GM19351 (cell line): ENCODE data around the gene EP400.
A peak's percentile ranks its signal among the peaks of the same experiment; 100 is the strongest.
"Not testable (repeated sequence)": the region's sequence is repeated elsewhere in the genome, so short reads cannot be mapped to it uniquely, and the experiment has no call there.

Experiments
- ATAC-seq: cut with Tn5 transposase; IDR thresholded peaks from one replicate; pipeline ENCODE4 v1.9.1; 2021; ENCODE audit warnings: mild to moderate bottlenecking, moderate library complexity; ENCODE audit not compliant: unreplicated experiment

Gene EP400

DNA sequence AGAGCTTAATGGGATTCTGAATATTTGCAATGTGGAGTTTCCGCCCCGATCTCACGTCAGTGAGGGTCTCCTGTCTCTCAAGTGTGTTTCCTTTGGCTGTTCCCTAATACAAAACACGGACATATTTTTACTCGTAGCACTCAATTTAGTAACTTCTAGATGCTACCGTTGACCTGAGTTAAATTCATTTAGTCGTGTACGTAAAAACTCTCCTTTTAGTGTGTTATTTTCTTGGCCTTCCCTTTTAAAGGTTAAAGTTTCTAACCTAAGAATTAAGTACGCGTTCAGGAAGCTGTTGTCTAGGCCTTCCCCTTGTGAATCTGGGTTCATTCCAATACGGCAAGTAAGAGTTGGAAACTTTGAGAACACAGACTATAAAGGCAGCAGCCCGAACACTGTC lies 130.0 kb downstream of the EP400 start:
- no peak for ATAC-seq

DNA sequence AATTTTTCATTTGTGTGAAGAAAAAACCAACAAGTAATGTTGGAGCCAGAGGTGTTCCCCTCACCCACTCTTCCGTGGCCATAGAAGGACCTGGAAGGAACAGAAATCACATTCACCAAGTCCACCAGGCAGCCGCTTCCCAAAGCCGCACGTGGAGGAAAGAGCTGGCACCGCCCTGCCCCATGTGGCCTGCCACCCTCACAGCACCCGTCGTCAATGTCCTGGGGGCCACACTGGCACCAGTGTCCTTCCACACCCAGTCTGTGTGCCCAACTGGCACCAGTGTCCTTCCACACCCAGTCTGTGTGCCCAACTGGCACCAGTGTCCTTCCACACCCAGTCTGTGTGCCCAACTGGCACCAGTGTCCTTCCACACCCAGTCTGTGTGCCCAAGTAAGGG lies 130.8 kb downstream of the EP400 start:
- not testable (repeated sequence) for ATAC-seq

DNA sequence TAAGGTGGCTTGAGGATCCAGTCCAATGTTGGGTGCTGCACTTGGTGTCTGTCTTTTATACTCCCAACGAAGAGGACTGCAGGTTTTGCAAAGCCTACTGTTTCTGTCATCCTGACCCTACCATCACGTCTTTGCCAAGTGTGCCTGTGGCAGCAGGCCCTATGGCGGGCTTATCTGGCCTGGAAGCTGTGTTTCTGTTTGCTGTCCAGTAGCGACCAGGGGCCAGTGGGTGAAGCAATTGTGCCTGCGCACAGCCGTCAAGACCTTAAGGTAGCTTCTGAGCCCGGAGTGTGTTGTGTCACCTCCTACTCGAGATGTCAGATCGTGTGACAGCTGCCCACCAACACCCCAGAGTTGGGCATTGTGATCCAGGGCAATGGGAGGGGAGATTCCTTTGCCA lies 131.7 kb downstream of the EP400 start:
- no peak for ATAC-seq

DNA sequence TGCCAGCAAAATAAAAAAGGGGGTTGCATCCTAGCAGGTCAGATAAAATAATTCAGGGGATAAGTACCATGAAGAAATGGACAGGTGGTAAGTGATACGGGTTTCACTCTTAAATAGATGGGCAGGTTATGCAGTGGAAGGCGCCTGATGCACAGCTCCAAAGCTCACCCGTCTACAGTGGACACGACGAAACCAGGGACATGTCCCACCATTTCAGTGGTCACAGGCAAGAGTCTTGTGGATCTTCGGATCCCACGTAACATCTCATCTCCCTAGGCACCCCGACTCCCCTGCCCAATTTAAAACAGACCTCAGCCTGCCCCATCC lies 133.8 kb downstream of the EP400 start:
- peak; percentile 8 for ATAC-seq

DNA sequence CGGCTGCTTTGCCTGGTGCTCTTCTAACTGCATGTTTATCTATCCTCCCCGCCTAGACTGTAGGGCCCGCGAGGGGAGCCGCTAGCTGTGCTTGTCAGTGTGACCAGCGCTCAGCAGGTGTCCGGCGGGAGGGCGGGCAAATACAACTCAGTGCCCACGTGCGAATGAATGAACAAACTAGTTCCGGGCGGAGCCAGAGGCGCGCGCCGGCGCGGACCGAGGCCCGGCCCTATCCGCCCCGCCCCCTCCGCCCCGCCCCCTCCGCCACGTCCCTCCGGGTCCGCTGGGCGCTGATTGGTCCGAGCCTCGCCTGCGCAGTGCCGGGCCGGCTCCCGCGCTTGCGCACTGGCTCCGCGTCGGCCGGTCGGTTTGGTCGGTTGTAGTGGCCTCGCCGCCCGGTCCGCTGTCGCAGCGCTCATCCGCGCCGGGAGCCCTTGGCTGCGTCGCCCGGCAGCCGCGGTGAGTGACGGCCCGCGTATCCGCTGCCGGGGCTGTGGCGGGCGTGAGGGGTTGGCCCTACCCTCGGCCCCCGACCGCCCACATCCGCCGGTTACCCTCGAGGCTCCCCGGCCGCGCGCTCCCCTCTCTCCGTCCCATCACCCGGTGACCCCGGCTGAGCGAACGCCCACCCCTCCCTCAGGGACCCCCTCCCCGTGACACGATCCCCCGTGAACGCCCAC lies 134.3 kb downstream of the EP400 start:
- peak; percentile 80 for ATAC-seq

DNA sequence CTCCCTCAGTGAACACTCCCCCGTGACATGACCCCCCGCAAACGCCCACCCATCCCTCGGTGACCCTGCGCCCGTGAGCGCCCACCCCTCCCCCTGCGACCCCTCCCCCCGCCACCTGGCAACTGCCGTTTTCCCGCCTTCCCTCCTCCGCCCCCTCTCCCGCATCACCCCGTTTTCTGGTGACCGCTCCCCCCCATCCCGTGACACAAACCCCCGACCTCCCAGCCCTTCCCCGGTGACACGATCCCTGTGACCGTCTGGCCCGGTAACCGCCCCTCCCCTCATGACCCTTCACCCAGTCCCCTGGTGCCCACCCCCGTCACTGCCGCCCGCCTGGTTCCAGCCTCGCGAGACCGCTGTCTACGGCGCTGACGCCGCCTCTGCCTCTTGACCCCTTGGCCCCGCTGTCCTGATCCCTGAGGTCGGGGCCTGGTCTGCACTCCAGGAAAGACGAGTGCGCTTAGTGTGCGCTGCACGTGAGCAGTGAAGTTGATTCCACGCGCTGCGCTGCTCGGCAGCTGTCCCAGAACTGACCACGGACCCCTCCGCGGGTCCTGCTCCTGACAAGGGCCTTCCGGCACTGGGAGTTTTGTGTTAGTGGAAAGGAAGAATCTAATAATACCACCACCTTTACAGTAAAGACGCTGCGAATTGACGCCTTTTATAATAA lies 135.0 kb downstream of the EP400 start:
- ATAC-seq, result no peak

DNA sequence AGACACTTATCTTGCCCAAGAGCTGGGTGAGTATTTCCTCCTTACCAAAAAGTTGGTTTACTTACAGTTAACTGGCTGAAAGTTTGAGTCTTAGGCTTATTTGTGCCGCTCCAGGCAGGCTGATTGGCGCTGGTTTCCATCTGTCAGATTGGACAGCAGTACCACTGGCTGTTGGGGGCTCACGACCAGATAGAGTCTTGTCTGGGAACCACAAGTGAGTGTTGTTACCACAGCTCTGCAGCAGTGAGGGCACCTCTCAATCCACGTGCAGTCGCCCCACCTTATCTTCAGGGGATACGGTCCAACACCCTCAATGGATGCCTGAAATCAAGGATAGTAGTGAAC lies 135.5 kb downstream of the EP400 start:
- ATAC-seq, result no peak

DNA sequence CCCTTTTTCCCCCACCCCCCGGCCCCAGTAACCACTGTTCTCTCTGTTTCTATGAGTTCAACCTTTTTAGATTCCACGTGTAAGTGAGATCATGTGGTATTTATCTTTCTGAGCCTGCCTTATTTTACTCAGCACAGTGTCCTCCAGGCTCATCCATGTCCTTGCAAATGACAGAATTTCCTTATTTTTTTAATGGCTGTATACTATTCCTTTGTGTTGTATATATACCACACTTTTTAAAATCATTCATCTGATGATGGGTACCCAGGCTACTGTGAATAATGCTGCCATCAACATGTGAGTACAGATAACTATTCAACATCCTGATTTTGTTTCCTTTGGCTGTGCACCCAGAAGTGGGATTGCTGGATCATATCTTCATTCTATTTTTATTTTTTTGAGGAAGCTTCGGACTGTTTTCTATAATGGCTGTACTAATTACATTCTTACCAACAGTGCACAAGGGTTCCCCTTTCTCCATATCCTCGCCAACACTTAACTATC lies 139.7 kb downstream of the EP400 start:
- no peak for ATAC-seq

DNA sequence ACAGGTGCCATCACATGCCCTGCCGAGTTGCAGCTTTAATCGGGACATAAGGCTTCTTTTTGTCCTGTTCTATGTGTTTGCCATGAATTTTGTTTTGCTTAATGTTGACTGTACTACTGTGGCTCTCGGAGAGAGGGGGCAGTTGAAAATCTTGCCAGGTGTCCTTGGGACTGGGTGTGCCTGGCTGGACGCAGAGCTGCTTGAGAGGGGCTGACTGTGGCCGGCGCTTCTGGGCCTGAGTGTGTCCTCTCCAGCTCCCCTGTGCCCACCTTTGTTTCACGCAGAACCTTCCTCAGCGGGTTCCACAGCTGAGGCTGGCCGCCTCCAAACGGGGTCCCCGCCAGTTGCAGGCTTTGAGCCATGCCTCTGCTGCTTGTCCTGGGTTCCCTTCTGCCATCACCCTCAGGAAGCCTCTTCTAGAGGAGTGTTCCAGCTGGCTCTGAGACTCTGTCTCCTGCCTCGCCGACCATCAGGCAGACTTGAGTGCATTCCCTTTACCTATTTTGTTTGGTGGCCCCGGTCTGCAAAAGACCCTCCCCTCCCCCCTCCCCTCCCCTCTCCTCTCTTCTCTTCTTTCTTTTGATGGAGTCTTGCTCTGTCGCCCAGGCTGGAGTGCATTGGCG lies 144.6 kb downstream of the EP400 start:
- ATAC-seq, result no peak

DNA sequence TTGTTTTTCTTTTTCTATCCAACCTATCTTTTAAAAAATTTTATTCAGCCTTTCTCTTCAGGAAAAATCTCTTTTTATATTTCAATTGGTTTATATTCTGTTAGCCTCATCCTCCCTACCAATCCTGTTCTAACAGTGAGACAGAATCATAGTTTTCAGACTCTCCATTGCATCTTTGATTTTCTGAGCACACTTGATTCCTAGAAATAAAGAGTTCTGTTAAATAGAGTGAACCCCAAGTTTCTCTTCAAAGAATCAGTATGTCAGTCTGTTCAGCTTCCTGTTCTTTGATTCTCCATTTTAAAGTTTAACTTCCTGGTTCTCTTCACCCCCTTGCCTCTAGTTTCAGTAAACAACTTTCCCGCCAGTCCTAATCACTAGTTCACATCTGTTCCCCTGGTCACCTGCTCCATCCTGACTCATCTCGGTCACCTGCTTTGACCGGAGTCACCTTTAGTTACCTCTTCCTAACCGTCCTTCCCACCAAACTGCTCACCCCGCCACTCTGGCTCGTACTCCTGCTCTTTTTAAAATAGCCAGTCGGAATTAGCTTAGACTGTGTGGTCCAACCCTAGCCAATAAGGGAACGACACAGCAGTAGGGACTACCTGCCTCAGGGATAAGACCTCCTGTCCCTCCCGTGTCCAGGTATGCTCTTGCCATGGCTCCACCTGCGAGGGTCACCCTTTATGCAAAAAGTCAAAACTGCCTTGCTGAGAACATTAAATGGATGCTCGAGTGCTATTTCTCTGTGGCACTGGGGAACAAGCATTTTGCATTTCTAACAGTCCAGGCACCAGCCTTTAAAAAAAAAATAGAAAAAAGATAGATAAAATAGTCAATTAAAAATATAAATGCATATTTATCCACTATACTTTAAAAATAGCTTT lies 146.0 kb downstream of the EP400 start:
- no peak for ATAC-seq

DNA sequence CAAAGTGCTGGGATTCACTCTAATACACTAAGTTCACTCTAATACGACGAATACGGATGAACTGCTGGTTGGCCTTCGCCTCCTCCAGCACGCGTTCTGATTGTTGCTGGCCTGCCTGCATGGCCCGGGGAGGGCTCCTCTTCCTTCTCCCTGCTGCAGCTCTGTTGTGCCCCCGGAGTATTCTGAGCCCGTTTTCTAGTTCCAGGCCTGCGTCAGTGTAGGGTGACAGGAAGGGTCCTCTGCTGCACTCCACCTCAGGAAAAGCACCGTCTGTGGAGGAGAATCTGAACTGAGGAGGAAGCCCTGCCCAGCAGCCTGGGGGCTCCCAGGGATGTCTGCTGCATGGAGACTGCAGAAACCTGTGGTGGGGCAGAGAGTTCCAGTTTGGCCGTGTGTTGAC lies 150.0 kb downstream of the EP400 start:
- ATAC-seq, result no peak

DNA sequence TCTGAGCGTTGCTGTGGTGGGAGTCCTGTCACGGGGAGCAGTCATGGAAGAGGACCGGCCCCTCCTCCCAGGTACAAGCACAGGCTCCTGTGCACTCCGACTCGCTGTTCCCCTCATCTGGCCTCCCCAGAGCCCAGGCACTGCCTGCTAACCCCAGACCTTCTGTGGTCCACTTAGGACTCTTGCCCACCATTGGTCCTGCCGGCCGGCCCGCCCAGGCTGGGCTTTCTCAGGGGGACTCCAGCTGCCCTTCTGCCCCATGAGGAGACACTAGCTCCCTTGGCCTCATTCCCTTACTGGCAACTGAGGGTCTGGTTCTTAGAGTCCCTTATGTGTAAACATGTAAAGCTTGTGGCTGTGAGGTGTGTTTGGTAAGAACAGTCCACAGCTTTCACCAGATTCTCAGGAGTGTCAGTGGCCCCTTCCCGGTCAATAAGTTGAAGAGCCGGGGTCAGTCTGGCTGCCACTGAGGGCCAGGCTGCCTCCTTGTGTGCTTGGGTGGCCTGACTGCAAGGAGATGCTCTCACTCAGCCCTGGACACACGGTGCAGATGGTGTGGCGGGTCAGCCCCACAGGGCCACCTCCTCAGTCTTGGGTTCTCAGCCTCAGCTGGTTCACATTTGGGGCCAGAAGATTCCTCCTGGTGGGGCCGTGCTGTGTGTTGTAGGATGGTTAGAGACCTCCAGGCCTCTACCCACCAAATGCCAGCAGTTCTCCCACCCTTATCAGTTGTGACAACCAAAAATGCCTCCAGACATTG lies 150.7 kb downstream of the EP400 start:
- ATAC-seq, result no peak

DNA sequence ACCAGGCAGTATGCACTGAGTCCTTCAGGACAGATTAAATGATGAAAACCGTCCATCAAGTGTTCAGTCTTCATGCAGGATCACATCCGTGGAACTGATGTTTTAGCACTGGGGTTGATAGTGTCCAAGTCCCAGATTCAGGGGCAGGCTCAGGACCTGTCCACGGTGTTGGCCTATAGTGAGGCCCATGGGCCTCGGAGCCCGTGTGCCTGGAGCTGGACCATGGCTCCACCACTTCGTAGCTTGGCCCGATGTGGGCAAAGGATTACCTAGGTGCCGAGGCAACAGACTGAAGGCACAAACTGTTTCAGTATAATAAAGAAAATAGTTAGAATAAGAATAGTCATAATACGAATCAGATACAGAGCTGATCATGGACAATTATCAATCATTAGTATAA lies 152.6 kb downstream of the EP400 start:
- no peak for ATAC-seq

DNA sequence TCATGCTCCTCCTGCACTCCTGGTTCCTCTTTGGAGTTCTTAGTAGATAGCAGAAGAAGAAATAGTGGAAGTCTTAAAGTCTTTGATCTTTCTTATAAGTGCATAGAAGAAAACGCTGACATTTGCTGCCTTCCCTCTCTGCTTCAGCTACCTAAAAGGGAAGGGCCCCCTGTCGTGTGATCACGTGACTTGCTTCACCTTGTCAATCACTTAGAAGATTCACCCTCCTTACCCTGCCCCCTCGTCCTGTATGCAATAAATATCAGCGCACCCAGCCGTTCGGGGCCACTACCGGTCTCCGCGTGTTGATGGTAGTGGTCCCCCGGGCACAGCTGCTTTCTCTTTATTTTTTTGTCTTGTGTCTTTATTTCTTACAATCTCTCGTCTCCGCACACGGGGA lies 153.3 kb downstream of the EP400 start:
- ATAC-seq, result not testable (repeated sequence)

DNA sequence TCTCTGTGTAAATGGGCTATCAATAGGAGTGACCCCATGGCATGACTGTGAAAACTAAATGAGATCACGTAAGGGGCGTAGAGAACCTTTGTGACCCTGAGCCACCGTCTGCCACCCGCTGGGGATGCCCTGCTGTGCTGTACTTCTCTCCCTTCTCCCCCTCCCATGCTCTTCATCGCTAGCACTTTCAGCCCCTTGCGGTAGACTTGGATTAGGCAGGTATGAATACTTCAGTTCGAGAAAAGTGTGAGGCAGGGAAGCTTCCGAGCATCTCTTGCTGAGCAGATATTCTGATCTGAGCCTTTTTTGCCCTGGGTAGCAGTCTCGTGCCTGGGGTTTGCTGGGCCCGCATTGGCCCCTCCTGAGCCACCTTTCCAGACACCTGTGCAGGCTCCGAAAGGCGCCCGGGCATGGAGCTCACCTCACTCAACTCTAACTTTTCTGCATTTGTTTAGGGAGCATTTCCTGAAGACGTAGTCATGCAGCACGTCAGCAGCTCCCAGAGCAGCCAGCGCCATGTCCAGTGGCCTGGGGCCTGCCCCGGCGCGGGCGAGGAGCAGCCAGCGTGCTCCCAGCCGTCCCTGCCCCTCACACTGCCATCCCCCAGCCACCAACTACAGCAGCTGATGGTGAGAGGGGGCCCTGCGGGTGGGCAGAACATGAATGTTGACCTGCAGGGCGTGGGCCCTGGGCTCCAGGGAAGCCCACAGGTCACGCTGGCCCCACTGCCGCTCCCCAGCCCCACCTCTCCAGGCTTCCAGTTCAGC lies 154.0 kb downstream of the EP400 start:
- no peak for ATAC-seq

DNA sequence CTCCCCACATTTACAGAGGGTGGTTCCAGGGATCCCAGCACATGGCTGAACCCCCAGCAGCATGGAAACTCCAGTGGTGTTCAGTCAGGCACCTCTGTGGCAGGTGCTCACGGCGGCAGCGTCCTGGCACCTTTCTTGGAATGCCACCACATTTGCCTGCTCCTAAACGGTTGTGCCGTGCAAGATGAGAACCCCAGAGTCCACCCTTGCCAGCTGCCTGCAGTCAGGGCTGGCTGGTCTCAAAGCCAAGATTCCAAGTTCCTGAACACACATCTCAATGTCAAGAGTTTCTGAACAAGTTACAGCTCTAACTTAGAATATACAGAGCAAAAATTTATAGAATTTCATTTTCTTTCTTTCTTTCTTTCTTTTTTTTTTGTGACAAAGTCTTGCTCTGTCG lies 155.7 kb downstream of the EP400 start:
- no peak for ATAC-seq

DNA sequence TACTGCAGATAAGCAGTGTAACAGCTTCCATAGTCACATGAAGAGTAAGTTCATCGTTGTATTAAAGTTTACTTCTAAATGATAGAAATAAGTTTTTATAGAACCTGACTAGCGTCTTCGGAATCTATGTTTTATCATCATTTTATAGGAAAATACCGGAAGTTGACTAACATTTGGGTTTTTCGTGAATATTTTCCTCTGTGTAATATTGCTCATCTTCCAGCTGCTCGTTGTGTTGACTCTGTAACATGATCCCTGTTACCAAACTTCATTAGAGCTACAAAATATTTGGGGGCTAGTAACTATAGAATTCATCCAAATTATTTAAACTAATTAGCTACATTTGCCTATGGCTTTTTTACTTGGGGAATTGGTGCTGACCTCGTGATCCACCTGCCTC lies 157.2 kb downstream of the EP400 start:
- no peak for ATAC-seq

DNA sequence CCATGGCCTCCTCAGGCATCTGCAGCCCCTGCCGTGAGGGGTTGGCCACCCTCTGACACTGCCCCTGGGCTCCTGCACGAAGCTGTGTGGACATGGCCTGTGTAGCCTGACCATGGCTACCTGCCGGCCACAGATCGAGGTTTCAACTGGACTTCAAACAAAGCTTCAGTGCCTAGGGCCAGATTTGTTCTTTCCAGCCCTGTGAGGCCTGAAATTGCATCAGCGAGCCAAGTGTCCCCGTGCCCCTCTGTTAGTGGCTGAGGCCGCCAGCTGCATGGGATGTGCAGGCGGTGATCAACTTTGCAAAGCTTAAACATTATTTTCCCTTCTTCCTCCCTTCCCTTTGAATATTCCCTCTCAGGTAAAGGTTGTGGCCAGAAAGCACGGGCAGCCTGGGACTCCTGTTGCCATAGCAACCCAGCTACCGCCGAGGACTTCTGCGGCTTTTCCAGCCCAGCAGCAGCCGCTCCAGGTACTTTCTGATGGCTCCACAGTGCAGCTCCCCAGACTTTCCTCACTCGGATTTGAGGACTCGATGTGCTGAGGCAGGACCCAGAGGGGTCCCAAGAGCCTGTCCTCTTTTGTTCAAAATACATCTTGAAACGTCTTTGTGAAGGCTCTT lies 158.6 kb downstream of the EP400 start:
- ATAC-seq, result no peak

DNA sequence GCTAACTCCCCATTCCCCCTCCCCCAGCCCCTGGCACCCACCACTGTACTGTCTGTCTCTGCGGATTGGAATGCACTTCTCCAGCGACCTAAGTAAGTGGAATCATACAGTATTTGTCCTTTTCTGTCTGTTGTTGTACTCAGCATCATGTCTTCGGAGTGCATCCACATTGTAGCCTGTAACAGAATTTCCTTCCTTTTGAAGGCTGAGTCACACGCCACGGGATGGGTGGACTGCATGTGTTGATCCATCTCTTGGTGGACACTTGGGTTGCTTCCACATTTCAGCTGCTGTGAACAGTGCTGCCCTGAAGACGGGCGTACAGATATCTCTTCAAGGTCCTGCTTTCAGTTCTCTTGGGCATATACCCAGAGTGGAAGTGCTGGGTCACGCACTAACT lies 160.0 kb downstream of the EP400 start:
- ATAC-seq, result no peak

DNA sequence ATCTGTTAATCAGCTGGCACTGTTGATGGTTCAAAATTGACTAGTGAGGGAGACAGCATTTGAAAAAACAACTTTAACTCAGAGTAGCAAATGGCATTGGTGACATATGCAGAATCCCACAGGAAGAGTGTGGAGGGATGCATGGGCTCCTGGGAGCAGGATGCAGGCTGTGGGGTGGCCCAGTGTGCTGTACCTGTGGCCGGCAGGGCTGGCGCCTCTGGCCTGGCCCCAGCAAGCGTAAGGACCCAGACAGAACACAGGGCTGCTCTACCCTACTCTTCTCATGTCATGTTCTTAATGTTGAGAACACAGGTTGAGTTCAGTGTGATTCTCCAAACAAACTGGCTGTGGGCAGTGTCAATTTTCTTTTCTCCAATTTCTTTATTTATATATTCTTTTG lies 160.9 kb downstream of the EP400 start:
- no peak for ATAC-seq
